Gastroesophageal sphincter (tissue), 3 donors: ENCODE results near the gene EPC2.

ENCODE experiments used
- EP300 ChIP-seq: sonication (generic); formaldehyde crosslinking; IDR thresholded peaks from one replicate; pipeline ENCODE4 v1.6.1; 2017; ENCODE audit warnings: antibody characterized with exemption, mild to moderate bottlenecking
- POLR2A ChIP-seq, 2 donors: fragments of 450-650 bp; IDR thresholded peaks; one replicate each; pipeline ENCODE4 v1.6.1; 2017; ENCODE audit warnings: antibody characterized with exemption in 2 of 2, mild to moderate bottlenecking in 2 of 2, moderate library complexity in 1 of 2
- POLR2AphosphoS5 ChIP-seq: sonication (generic); formaldehyde crosslinking; IDR thresholded peaks from one replicate; pipeline ENCODE4 v1.6.1; 2017; ENCODE audit warnings: antibody characterized with exemption
- TF ChIP-seq, protein P1 (sequence below), 4 experiments: fragments of 200-600 bp in 2 of 4; fragments of 450-650 bp in 2 of 4; sonication (generic) in 1 of 4; IDR thresholded peaks; one replicate each; pipeline ENCODE4 v1.5.1; 2017 to 2019; ENCODE audit warnings: antibody characterized with exemption in 4 of 4, mild to moderate bottlenecking in 2 of 4, moderate library complexity in 2 of 4

DNA sequence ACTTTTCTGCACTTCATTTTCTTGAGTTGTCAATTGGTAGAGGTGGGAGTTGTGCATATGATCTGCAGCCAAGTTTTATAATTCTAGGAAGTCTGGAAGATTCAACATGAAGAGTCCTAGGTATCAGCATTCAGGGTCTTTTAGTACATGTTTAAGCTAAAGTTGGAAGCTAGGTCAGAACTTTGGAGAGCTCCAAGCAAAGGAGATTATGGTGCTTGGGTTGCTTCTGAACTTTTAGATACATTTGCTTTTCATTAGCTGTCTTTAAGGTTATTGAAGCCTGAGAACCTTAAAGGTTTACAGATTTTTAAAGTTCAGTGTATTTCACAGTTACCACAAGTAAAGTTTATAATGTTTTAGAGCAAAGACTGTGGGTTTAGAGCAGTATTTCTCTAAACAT is 85.5 kb downstream of the EPC2 start:
- TF ChIP-seq POLR2AphosphoS5 (no peak), POLR2A (IDR thresholded peaks at IDR 0.05) (no peak), EP300 (no peak)
- TF ChIP-seq, protein P1, sequence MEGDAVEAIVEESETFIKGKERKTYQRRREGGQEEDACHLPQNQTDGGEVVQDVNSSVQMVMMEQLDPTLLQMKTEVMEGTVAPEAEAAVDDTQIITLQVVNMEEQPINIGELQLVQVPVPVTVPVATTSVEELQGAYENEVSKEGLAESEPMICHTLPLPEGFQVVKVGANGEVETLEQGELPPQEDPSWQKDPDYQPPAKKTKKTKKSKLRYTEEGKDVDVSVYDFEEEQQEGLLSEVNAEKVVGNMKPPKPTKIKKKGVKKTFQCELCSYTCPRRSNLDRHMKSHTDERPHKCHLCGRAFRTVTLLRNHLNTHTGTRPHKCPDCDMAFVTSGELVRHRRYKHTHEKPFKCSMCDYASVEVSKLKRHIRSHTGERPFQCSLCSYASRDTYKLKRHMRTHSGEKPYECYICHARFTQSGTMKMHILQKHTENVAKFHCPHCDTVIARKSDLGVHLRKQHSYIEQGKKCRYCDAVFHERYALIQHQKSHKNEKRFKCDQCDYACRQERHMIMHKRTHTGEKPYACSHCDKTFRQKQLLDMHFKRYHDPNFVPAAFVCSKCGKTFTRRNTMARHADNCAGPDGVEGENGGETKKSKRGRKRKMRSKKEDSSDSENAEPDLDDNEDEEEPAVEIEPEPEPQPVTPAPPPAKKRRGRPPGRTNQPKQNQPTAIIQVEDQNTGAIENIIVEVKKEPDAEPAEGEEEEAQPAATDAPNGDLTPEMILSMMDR (IDR thresholded peaks at IDR 0.05) = no peak
